ENCODE results near the gene FIS1. TPM values are rescaled to one million over a fixed set of nuclear protein-coding genes. Genes with fewer than 3 reads are reported as not detected.

FIS1 gene
- total and polyA plus RNA-seq, 10 of the 15 experiments (the other 5 are each of a cell fraction or from before 2014, with no cell fraction given), result 83.4 to 149 (median 108) TPM

- no peak for DNase-seq (ENCODE audit: low read depth, low spot score)
- RAD21 ChIA-PET (ENCODE audit: unreplicated experiment), result no interaction called here
- H3K27ac ChIP-seq (ENCODE audit: control insufficient read depth, insufficient read depth), result no peak overlapping the region
- no peaks in the 10 kb centered on the region for H3K4me1 ChIP-seq (ENCODE audit: control insufficient read depth, insufficient read depth, low read length)
- SMC1A ChIA-PET (ENCODE audit: uncharacterized antibody, unreplicated experiment), result no interaction called here
- intact Hi-C loops (cut with micrococcal nuclease; ENCODE audit: unreplicated experiment) (no loop called here), in situ Hi-C loops (cut with MboI) (no loop called here)
- H3K27me3 ChIP-seq (replicated peaks in 1 of 2; ENCODE audit: control insufficient read depth in 2 of 2, insufficient read depth in 2 of 2, low read length in 1 of 2), result peaks cover 0 to 4% of the 10 kb centered on the region in 2 experiments; a peak in 3 of 4 replicates
- no peaks in the 10 kb centered on the region for H3K36me3 ChIP-seq (ENCODE audit: control insufficient read depth in 2 of 2, insufficient read depth in 2 of 2, low read length in 1 of 2)
- H3K9ac ChIP-seq (ENCODE audit: control insufficient read depth, insufficient read depth, low read length), result no peak overlapping the region
- ATAC-seq, result no peak
- CTCF ChIA-PET, result interaction anchor here (1.7 to 4.7 kb wide), 4 partner anchors 12 to 77 kb away, joined by 3 to 33 read pairs (median 12); partner anchors contain the start of genes PLOD3 and ZNHIT1
- POLR2A ChIA-PET, result no interaction called here
- H3K4me2 ChIP-seq (ENCODE audit: control insufficient read depth, insufficient read depth), result no peak overlapping the region
- BruUV-seq (replicated peaks), result no TSS peak
- no peak overlapping the region for H3K4me3 ChIP-seq
- no peak overlapping the region for H2AFZ ChIP-seq (ENCODE audit: control insufficient read depth, low read depth, low read length)
- FAIRE-seq, result no peak
- no peaks in the 10 kb centered on the region for H3K79me2 ChIP-seq (ENCODE audit: control insufficient read depth, insufficient read depth, low read length)
- H3K9me3 ChIP-seq (replicated peaks; ENCODE audit: control insufficient read depth, insufficient read depth, low read length), result no peaks in the 10 kb centered on the region; the same call in 2 of the 3 replicates
- TF ChIP-seq HSF1 (IDR thresholded peaks at IDR 0.05; ENCODE audit: low read depth, low read length), result no peak
- no peak for TF ChIP-seq ESRRA (IDR thresholded peaks at IDR 0.05; ENCODE audit: low read length)
- no peak for TF ChIP-seq ZNF274 (IDR thresholded peaks at IDR 0.05; ENCODE audit: insufficient read depth, insufficient read length)
- no peak for TF ChIP-seq SIN3A (IDR thresholded peaks at IDR 0.05; ENCODE audit: low read depth, low read length)
- TF ChIP-seq E2F4 (IDR thresholded peaks at IDR 0.05; ENCODE audit: low read depth, low read length), result no peak
- TF ChIP-seq BCL3 (IDR thresholded peaks at IDR 0.05; ENCODE audit: borderline replicate concordance, insufficient read depth, low read depth, low read length, poor library complexity, severe bottlenecking), result no peak
- no peak for TF ChIP-seq ZBTB11 (CRISPR knock-in tag; IDR thresholded peaks at IDR 0.05)
- no peak for TF ChIP-seq TCF3 (IDR thresholded peaks at IDR 0.05; ENCODE audit: borderline replicate concordance, insufficient read depth, low read depth, low read length)
- TF ChIP-seq NFIC (IDR thresholded peaks at IDR 0.05; ENCODE audit: low read depth, low read length), result no peak
- TF ChIP-seq NFYB (IDR thresholded peaks at IDR 0.05; ENCODE audit: insufficient read depth, low read depth, low read length), result no peak
- no peak for TF ChIP-seq PAX8 (IDR thresholded peaks at IDR 0.05)
- no peak for TF ChIP-seq TAF1 (IDR thresholded peaks at IDR 0.05; ENCODE audit: borderline replicate concordance, low read depth, low read length)
- TF ChIP-seq ZNF217 (IDR thresholded peaks at IDR 0.05), result no peak
- no peak for TF ChIP-seq SMAD1 (IDR thresholded peaks at IDR 0.05; ENCODE audit: low read depth, partially characterized antibody)
- no peaks in the 10 kb centered on the region for H4K20me1 ChIP-seq (ENCODE audit: control insufficient read depth, insufficient read depth)
- WGBS (ENCODE audit: insufficient coverage, insufficient replicate concordance, low lambda C conversion rate, missing lambda C conversion rate), result 42% methylated on average over 12 of the region's 12 CpGs
Observed at GRCh38 chr7:101294039-101294831, 49.4 kb upstream of the FIS1 start.
